ENCODE measurements around the gene ZNF747.

Gene ZNF747

GRCh38 chr16:30510376-30510938, 24.2 kb downstream of the ZNF747 start:
- no peak for DNase-seq

GRCh38 chr16:30509081-30509765, 25.4 kb downstream of the ZNF747 start:
- no peak for DNase-seq

- DNase-seq: no peak
These were observed 31.0 kb downstream of the ZNF747 start for GRCh38 chr16:30503403-30504296.

GRCh38 chr16:30499284-30499683, 35.4 kb downstream of the ZNF747 start:
- no peak for DNase-seq

GRCh38 chr16:30494709-30495108, 39.9 kb downstream of the ZNF747 start:
- DNase-seq: no peak

- no peak for DNase-seq
These were observed 40.6 kb downstream of the ZNF747 start for GRCh38 chr16:30493941-30494488.

- no peak for DNase-seq
These were observed 42.8 kb downstream of the ZNF747 start for GRCh38 chr16:30491744-30492308.

GRCh38 chr16:30491229-30491628, 43.4 kb downstream of the ZNF747 start:
- no peak for DNase-seq

- DNase-seq: no peak
These were observed 44.4 kb downstream of the ZNF747 start for GRCh38 chr16:30490210-30490609.

GRCh38 chr16:30488764-30489605, 45.7 kb downstream of the ZNF747 start:
- DNase-seq: no peak

GRCh38 chr16:30485818-30486436, 48.7 kb downstream of the ZNF747 start:
- DNase-seq: no peak

GRCh38 chr16:30484887-30485286, 49.8 kb downstream of the ZNF747 start:
- no peak for DNase-seq

- DNase-seq: no peak
These were observed 52.3 kb downstream of the ZNF747 start for GRCh38 chr16:30482366-30482765.

- DNase-seq: no peak
These were observed 53.3 kb downstream of the ZNF747 start for GRCh38 chr16:30481381-30481780.
